ENCODE measurements around the gene REEP6.

Gene REEP6

DNA sequence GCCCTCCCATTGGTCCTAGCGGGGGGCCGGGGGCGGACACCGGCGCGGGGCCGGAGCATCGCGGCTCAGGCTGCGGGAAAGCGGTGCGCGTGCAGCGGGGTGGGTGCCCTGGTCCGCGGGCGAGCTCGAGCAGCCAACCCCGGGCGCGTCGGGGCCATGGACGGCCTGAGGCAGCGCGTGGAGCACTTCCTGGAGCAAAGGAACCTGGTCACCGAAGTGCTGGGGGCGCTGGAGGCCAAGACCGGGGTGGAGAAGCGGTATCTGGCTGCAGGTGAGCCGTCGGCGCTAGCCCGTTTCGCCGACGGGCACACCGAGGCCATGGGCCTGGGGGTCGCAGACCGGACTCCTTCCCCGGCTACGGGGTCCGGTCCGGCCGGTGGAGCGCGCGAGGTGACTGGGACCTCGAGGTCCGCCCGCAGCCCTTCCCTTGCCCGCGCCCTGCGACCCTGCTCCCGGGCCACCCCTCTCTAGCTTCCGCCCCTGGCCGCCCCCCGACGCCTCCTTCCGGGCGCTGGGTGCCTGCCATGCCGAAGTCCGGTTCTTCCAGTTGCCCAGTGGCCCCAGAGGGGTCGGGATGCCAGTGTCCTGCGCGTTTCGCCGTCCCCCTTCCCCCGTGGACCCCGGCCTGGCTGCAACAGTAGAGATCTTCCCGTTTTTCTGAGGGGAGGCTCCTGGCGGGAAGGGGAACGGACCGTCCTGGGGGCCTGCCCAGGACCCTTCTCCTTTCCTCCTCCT lies at the start of gene REEP6:
Gene REEP6, plus strand, starts transcription at position 68 of the 735 bp plus-strand sequence. Its CDS starts 89 bp downstream, at position 157.
- no peak for DNase-seq

DNA sequence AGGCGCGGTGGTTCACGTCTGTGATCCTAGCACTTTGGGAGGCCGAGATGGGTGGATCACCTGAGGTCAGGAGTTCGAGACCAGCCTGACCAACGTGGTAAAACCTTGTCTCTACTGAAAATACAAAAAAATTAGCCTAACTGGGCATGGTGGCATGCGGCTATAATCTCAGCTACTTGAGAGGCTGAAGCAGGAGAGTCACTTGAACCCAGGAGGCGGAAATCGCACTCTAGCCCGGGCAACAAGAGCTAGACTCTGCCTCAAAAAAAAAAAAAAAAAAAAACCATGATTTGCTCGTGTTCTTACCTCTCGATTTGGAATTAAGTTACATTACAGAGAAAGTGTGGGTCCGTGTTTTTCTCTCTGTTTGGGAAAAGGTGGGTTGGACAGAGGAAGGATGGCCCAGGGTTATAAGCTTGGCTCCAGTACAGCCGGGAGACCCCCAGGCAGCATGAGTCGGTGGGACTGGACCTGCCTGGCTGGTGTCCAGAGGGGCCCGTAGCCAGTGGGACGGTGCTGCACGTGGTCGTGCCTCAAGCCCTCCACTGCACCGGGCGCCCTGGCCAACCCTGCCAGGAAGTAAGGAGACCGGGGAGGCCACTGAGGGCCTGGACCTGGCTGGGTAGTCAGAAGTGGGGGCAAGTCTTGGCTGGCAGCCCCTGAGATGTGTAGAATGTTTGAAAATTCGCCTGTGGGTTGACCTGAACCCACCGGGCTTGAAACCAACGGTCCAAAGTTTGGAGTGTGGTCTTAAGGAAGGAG lies 49.1 kb upstream of the REEP6 start:
- DNase-seq, result no peak

DNA sequence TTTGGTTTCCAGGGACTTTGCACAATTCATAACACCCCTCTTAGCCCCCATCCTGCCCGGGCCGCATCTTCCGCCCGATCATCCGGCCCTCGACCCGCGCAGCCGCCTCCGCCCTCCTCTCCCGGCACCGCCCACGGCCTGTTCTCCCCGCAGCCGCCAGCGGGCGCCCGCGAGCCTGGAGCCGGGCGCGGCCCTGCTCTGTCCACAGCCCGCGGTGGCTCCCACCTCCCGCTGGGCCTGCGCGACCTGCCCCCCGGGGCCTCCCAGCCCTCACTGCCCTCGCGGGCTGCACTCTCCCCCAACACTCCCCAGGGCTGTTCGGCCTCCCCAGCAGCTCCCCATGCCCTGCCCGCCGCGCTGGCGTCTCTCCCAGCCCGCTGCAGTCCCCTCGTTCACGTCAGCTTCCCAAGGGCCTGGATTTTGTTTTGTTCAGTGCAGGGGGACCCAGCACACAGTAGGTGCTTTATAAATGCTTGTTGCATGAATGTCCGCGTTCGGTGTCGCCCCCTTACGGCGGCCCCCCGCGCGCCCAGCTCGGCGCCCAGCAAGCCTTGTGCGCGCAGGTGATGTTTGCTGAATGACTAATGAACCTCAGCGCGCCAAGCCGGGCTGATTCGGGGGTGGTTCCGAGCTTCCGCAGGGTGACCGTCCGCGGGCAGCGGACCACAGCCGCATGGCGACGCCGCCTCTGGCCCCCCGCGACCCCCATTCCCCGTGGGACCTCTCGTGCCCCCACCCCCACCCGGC lies 45.6 kb upstream of the REEP6 start:
- DNase-seq, result peak in 1 of 2 experiments; percentile 61

DNA sequence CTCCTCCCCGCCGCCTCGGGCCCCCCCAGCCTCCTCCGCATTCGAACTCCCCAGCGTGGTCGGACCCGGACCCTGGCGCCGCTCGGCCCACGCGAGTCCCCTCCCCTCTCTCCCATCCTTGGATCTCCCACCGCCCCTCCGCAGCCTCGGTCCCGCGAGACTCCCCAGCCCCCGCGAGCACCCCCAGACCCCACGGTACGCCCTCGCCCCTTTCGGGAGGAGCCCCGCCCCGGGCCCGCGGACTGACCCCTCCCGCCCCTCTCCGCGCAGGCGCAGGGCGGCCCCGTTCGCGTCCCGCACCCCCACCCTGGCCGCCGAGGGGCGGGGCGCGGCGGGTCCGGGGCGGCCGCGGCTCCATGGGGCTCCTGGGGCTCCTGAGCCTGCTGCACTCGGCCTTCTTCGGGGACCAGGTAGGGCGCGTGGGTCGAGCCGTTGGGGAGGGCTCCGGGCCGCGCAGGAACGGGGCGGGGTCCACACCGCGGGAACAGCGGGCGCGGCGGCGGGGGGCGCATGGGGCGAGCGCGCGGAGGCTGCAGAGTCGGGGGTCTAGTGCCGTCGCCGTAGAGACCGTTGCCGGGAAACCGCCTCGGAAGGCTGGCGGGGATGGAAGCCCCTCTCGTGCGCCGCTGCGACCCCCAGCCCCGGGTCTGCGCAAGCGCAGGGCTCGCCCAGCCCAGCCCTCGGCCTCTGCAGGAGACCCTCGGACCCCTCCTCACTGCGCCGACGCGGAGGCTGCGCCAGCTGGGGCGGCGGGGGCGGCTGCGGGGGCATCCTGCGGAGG lies 44.9 kb upstream of the REEP6 start:
- DNase-seq, result peak in 1 of 2 experiments; percentile 73

DNA sequence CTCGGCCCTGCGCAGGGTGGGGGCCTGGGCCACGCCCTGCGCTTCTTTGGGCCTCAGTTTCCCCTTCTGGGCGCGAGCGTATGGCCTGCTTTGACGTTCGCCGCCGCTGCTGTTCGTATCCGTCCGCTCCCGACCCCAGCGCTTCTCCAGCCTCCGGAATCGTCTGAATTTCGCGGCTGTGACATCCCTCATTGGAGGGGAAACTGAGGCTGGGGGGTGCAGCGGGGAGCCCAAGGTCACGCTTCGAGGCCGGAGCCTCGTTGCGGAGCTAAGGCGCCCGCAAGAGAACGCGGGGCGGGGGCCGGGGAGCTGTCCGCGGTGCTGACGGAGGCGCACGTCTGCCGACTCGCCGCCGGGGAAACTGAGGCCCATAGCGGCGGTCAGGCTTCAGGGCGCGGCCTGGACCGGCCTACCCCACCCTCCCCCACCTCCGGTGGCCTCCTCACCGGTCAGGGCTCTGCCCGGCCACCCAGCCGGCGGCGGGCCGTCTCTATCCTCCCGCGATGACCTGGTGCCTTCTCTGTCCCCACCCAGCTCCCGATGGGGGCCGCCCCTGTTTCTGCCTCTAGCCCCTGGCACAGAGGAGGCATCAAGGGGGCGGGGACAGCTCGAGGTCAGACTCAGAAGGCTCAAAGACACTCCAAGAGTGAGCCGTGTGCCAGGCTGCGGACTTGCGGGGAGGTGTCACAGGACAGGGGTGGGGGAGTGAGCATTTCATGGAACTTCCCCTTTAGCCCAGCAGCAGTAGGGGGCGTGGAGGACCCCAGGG lies 44.1 kb upstream of the REEP6 start:
- peak; percentile 23 to 44 for DNase-seq

DNA sequence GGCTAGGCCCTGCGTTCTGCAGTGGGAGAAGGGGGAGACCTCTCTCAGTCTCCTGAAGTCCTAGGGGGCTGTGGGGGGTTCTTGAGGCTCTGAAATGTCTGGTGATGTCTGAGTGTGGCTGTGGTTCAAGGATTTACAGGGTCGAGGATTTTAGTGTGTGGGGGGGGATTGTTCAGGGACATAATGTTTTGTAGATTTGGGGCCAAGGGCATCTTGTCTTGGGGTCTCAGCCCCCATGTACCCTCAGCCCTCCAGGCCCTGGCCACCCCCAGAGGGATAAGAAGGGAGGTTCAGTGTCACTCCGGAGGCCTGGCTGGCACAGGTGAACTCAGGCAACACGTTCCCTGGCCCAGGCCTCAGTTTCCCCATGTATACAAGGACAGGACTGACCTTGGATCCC lies 43.5 kb upstream of the REEP6 start:
- no peak for DNase-seq

DNA sequence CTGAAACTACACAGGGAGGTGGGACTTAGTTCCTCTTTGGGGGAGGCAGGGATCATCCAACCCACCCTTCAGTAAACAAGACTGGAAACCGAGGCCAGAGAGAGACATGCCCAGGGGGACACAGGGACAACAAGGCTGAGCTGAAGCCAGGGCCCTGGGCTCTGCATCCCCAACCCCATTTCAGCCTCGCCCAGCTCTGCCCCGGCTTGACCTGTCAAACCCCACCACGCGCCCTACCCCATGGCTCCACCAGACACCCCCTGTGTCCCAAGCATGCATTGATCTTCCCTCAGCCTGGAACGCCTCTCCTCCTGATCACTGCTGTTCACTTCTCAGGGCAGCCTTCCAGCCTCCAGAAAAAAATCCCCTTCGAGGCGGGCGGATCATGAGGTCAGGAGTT lies 43.0 kb upstream of the REEP6 start:
- DNase-seq, result no peak

DNA sequence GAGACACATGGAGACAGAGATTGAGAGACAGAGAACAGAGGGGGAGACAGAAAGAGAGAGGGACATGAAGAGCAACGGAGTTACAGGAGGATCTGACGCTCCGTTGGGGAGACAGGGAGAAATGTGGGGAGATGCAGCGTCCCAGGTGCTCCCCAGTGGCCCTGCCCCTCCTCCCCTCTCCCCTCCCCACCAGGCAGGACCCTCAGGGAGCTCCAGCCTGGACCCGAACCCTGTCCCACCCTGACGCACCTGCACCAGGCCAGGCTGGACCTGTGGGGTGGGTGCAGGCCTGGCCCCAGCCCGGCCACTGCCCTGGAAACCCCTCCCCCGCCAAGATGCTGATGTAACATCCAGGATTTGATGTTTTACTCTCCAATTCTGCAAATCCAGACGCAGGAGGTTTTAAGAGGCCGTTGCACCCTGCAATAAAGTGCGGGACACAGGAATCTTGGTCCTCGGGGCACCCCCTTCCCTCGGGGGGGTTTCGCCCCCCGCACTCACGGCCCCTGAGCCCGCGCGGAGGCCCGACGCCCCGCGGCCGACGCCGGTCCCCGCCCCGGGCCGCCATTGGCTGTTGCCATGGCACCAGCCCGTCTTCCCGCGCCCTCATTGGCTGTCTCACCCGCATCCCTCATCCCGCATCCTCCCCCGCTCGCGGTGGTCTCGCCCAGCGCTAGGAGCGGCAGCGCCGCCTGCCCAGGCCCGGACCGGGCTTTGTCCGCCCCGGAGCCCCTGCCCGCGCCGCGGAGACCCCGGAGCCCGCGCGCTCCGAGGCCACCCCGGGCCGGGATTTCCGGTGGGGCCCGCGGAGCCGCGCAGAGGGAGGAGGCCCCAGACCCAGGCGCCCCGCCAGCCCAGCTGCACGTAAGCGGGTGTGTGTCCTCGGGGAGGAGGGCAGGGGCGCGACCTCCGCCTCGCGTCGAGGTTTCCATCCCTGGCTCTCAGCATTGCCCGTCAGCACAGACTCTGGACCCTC lies 41.2 kb upstream of the REEP6 start, which contains the start of gene APC2:
Gene APC2, plus strand, starts transcription at position 655 of the 976 bp plus-strand sequence. CDS start 2,881 bp downstream, outside the sequence.
- DNase-seq, result peak; percentile 81 to 89

DNA sequence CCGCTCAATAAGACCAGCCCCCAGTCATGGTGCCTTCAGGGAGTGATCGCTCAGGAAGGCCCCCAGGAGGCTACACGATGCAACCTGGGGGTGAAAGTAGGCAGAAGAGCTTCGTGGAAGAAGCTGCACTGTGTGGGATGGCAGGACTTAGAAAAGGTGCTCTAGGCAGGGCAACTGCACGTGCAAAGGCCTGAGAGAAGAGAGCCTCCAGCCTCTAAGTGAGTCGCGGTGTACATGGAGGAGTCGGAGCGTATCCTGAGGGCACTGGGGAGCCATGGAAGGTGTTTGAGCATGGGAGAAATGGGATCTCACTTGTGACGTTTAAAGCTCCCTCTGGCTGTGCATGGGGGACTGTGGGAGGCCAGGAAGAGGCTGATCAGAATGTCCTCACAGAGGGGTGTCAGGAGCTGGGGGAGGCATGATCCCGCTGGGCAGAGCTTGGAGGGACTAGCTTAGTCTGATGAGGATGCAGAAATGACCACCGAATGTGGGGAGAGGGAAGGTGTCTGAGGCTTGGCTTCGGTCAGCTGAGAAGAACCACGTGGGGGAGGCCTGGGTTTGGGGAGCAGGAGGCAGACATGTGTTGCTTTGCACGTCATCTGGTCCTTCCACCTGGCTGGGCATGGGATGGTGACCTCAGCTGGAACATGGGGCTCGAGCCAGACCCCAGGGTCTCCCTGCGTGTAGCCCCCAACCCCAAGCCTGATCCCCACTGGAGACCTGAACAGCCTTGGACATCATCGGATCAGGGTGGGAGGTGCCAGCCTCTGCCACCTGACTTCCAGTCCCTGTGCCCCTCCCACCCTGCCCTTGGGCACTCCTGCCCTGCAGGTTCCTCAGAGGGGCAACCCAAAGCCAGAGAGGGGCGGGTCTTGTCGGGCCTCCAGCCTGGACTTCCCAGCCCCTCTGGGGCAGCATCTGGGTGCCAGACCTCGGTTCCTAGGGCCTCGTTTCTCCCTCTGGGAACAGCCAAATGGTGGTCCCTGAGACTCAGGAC lies 39.9 kb upstream of the REEP6 start:
- no peak for DNase-seq

DNA sequence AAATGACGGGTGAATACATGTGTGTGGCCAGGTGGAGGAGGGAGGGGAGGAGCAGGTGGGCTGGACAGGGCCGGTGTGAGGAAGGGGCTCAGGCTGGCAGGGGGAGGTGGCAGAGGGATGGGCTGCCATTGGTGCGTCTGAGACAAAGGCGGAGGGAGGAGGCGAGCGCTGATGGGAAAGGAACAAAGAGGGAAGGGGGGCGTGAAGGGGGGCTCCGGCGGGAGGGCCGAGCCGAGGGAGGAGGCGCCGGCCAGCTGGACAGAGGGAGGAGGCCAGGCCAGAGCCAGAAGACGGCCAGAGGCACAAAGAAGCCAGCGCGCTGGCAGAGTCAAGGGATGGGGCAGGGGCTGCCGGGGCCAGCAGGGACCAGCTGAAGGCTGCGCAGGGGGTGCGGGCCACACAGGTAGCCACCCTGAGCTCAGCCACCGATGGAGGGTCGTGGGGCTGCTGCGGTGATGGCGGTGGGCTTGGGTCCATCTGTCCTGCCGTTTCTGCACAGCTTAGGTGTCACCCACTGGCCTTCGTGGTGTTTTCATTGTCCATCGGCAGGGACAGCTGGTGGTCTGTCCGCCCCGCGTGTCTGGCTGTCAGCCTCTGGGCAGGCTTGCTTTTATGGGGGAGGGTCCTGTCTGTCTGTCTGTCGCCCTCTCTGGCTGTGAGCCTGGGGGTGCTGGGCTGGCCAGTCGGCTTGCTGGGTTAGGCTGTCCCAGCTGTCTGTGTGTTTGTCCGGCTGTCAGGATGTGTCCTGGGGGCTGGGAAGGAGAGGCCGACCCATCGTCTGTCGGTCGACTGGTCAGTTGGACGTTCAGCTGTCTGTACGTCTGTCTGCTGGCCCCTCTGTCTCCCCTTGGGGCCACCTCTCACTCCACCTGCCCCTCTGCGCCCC lies 38.8 kb upstream of the REEP6 start:
- DNase-seq, result no peak

DNA sequence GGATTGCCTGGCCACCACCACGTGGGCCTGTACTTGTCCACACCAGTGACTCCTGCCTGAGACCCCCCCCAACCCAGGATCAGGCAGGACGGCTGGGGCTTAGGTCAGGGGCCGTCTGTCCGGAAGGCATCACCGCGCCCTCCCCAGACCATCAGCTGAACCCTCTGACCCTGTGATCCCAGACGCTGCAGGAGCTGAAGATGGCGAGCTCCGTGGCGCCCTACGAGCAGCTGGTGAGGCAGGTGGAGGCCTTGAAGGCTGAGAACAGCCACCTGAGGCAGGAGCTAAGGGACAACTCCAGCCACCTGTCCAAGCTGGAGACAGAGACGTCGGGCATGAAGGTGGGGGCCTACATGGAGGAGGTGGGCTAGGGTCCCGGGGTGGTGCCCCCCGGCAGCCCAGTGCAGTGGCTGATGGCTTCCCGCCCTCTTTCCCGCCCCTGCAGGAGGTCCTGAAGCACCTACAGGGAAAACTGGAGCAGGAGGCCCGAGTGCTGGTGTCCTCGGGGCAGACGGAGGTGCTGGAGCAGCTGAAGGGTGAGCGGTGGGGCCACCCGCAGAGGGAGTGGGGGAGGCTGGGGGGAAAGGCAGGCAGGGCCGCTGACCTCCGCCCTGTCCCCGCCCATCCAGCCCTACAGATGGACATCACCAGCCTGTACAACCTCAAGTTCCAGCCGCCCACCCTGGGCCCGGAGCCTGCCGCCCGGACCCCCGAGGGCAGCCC lies 38.0 kb upstream of the REEP6 start:
- DNase-seq, result no peak

DNA sequence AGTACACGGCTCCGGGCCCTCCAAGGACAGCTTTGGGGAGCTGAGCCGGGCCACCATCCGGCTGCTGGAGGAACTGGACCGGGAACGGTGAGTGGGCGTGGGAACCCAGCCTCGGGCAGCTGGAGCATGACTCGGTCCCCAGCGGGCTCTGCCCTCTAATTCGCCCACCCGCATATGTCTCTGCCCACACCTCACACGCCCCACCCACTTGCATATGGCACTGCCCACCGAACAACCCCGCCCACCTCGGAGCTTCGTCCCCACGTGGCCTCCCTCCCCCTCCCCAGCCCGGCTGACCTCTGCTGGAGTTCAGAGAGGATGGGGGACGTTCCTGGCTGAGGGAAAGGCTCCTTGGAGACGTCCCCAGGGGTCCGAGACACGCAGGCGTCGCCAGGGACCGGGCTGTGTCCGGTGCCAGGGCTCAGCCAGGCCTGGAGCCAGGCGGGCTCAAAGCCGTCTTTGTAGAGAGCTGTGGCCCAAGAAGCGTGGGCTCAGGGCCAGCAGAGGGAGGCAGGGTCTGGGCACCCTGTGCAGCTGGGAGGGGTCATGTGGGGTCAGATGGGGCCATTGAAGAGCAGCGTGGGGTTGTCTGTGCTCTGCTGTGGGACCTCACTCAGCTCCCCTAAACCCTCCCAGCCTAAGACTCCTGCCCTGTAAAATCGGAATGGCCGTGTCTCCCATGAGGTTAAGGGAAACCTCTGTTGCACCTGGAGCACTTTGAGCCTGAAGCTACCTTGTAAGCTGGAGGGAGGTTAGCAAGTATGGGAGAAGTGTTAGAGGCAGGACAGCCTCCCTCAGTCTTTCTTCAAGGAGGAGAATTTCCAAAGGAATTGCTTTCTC lies 37.2 kb upstream of the REEP6 start:
- no peak for DNase-seq

DNA sequence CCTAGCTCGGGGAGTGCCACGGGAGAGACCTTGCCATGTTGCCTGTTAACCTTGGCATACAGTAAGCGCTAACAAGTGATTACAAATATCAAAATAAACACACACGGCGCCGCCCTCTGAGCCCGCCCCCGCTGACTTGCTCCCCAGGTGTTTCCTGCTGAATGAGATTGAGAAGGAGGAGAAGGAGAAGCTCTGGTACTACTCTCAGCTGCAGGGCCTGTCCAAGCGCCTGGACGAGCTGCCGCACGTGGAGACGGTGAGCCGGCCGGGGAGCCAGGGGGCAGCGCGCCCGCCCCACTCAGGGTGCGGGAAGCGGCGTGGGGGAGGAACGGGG lies 36.0 kb upstream of the REEP6 start:
- no peak for DNase-seq

DNA sequence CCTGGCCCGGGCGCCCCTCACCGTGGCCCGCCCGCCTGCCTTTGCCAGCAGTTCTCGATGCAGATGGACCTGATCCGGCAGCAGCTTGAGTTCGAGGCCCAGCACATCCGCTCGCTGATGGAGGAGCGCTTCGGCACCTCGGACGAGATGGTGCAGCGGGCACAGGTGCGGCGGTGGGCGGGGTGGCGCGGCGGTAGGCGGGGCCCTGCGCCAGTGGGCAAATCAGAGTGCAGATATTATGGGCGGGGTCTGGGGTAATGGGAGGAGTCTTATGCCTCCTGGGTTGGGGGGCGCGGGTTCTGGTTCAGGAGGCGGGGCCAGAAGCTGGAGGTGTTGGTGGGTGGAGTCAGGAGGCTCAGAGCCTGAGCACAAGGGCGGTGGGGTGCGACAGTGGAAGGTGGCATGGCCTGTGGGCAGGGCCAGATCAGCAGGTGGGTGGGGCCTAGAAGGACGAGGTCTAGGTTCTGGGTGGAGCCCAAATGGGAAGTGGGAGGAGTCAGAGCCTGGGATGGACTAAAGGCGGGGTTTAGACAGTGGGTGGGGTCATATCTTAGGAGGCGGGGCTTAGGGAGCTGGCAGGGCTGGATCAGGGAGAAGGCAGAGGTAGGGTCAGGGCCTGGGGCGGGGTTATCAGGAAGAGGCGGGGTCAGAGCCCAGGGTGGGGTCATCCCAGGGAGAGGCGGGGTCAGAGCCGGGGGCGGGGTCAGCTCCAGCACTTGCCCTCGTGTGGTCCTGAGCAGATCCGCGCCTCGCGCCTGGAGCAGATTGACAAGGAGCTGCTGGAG lies 35.5 kb upstream of the REEP6 start:
- peak in 1 of 2 experiments; percentile 20 for DNase-seq

DNA sequence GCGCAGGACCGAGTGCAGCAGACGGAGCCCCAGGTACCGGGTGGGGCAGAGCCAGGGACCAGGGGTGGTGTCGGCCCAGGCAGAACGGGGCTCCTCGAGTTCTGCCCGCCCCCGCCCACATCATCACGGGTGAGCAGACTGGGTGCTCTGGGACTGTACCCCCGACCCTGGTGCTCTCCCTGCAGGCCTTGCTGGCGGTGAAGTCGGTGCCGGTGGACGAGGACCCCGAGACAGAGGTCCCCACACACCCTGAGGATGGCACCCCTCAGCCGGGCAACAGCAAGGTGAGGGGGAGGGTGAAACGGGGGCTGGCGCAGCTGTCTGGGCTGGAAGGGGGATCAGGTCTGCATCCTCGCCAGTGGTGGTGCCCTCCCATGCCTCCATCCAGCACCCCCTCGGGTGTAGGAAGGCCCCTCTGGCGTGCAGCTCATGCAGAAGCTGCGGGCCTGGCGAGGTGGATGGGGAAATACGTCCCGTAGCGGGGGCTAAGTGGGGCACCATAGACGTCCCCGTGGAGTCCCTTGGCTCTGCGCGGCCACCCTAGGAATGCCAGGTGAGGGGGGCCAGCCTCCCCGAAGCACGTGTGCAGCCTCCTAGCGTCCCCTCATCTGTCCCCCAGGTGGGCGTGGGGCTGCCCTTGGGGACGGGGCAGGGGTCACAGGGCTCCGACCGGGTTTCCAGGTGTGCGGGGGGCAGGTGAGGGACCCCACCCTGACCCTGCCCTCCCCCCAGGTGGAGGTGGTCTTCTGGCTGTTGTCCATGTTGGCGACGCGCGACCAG lies 34.7 kb upstream of the REEP6 start:
- DNase-seq, result no peak

Data from NCI-H1930 (cell line).